HG02759 (cell line): ENCODE results near the gene NACC2.

Experiments
- ATAC-seq: cut with Tn5 transposase; IDR thresholded peaks from one replicate; pipeline ENCODE4 v1.9.1; 2021; ENCODE audit warnings: mild to moderate bottlenecking, moderate library complexity; ENCODE audit not compliant: unreplicated experiment

NACC2 gene

DNA sequence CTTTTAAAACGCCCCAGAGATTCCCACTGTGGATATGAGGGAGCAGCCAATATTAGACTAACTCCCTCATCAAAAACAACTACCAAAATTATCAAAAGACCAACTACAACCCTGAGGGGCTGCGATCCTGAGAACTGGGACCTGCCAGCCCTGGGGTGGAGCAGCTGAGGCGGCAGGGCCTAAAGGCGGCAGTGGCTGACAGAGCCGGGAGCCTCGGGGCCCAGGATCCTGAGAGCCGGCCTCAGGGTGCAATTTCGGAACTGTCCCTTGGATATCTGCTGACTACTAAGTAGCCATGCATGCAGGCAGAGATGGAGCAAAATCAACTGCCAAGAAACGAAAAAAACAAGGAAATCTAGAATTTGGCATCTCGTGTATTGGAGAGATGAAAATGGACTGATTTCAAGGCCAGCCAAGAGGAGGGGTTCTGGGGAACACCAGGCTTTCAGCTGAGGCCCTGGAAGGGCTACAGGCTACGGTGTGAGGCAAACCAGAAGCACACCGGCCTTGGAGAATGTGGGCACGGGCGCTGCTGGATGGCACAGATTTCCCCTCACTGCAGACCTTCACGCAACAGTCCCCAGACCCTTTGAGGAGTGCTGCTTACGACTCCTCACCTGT is 70.3 kb downstream of the NACC2 start:
- ATAC-seq, result no peak

GRCh38 chr9:136024286-136024685 is 70.8 kb downstream of the NACC2 start:
- no peak for ATAC-seq

- ATAC-seq, result no peak
These were observed 71.5 kb downstream of the NACC2 start for GRCh38 chr9:136023410-136024225.

- ATAC-seq, result no peak
These were observed 72.2 kb downstream of the NACC2 start for GRCh38 chr9:136022731-136023409.

GRCh38 chr9:136021872-136022681 is 73.0 kb downstream of the NACC2 start:
- no peak for ATAC-seq

- ATAC-seq, result no peak
These were observed 73.8 kb downstream of the NACC2 start for GRCh38 chr9:136021171-136021871.

- ATAC-seq, result no peak
These were observed 74.4 kb downstream of the NACC2 start for GRCh38 chr9:136020671-136021070.

DNA sequence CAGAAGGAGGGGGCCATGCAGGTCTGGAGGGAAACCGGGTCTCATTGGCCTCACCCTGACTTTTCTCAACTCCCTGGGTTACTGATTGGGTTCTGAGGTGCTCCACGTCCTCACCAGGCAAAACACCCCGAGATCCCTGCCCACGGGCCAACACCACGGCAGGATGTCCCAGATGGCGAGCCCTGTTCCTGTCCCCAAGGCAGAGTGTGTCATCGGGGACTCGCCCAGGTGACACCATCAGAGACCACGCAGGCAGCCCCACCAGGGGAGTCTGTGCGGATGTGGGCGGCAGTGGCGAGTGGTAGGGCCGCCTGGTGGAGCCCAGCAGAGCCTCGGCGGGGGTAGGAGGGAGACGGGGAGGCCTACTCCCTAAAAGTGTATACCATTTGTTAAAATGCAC is 74.9 kb downstream of the NACC2 start:
- ATAC-seq, result no peak

DNA sequence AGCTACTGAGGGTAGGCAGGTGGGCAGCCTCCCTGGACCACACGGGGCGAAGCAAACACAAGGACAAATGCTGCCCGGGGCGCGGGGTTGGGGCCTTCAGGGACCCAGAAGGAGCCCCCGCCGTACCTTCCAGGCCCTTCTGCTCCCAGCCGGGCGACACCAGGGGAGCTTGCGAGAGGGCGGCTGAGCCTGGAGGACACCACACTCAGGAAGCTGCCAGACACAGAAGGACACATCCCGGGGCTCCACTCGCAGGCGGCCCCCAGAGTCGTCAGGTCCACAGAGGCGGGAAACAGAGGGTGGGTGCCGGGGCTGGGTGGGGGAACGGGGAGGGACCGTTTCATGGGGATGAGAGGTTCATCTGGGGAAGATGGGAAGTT is 75.4 kb downstream of the NACC2 start:
- ATAC-seq, result no peak

GRCh38 chr9:136019041-136019680 is 75.9 kb downstream of the NACC2 start:
- ATAC-seq, result no peak

DNA sequence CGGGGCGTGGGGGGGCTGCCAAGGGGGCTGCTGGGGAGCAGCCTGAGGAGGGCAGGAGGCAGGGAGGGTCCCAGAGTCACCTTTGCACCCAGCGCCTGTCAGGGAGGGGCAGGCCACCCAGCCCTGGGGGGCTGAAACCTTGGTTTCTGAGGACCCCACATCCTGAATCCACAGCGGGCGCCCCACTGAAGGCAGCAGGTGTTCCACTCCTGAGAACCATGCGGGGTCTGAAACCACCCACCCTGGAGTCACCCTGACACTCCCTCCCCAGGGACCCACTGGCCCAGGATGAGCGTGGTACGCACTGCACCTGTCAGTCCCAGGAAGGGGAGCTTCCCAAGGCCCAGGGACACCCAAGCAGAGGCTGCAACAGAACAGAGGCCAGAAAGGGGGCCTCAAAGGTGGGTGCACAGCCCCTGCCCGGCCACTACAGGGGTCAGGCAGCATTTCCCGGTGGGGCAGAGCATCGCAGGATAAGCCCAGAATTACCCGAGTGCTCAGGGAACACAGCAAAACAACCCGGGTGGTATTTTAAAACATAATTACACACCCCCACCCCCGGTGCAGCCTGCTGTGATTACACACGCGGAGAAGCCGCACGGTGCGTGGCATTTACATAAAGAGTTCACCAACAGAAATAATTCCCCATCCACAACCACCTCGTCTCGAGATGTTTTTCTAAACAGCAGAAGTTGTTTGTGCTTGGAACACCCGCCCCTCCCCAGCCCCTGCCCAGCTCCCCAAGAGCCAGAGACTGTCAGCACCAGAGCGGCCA is 76.6 kb downstream of the NACC2 start:
- ATAC-seq, result no peak

GRCh38 chr9:136017289-136018190 is 77.5 kb downstream of the NACC2 start:
- no peak for ATAC-seq

DNA sequence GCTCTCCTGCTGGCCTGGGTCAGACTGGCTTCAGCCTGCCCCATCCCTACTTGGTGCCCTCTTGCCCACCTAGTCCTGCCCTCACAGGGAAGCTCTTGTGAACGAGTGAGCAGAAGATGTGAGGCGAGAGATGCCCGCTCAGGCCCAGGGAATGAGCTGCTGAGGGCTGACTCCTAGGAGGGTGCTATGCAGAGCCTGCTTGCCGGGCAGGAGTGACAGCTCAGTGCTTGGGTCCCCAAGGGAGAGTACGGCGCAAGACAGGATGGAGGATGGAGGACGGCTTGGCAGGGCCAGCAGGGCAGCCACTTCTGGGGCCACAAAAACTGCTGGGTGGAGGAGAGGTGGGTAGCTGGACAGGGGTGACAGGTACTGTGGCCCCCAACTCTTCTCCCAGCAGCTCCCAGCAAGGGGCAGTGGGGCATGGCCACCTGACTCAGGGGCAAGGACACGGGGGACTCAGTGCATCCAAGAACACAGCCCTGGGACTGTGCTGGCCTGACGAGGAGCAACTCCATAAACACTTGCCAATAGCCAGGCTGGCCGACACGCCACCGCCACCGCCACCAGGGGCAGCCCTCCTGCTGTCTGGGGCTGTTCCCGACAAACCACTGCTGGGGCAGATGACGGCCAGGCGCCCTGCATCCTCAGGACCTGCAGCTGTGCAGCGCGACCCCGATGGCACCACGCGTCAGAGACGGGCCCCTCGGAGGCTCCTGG is 78.4 kb downstream of the NACC2 start:
- ATAC-seq, result no peak

- no peak for ATAC-seq
These were observed 79.2 kb downstream of the NACC2 start for GRCh38 chr9:136015656-136016571.

DNA sequence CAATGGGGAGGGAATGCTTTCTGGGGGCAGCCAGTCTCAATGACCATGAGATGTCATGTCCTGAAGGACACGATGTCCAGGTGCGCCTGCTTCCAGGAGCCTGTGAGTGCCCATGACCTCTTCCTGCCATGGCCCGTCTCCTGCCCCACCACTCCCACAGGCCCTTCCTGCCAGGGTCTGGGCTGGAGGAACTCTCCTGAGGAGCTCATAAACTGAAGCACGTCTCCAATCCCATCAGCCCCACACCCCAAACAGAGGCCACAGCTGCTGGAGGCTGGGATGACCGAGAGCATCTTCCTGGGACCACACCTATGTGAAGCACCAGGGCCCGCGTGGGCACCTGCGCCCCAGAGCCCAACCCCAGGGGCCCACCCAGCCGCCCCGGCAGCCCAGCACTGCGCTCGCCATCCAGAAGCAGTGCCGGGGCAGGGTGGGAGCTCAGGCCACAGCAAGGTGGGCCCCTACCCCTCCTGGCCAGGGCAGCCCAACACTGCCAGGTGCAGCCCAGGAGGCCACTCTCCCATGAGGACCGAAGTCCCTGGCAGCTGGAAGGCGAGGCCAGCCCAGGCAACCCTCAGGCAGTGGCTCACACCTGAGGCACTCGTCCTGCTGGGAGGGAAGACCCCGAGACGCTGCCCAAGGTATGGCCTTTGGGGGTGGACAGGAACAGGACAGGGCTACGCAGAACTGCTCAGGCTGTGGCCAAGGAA is 80.0 kb downstream of the NACC2 start:
- ATAC-seq, result no peak
